ENCODE results near the gene STOX2. TPM values are rescaled to one million over a fixed set of nuclear protein-coding genes. Genes with fewer than 3 reads are reported as not detected.

Gene STOX2
- total RNA-seq, 1 donor from 2014 or later = 11.6 TPM

GRCh38 chr4:184032091-184032490 is 127.0 kb downstream of the STOX2 start:
- no peaks in the 10 kb centered on the region for H3K9me3 ChIP-seq (ENCODE audit: low read depth)
- H3K9me3 Mint-ChIP-seq = no peaks in the 10 kb centered on the region
- no peaks in the 10 kb centered on the region for H3F3A ChIP-seq (ENCODE audit: low read depth)
- H2AFZ ChIP-seq (replicated peaks) = no peak overlapping the region
- H3K36me3 ChIP-seq = no peaks in the 10 kb centered on the region
- H3K27ac Mint-ChIP-seq = no peak overlapping the region
- H3K36me3 Mint-ChIP-seq = peaks cover 3% of the 10 kb centered on the region
- no peaks in the 10 kb centered on the region for H3K4me1 ChIP-seq
- no peak overlapping the region for H3K9ac ChIP-seq
- H3K4me3 Mint-ChIP-seq = no peak overlapping the region
- H3K79me2 ChIP-seq (ENCODE audit: low read depth) = no peaks in the 10 kb centered on the region
- H3K27ac ChIP-seq = no peak overlapping the region
- H3K4me2 ChIP-seq = no peak overlapping the region
- DNase-seq (ENCODE audit: low spot score) = no peak
- no peaks in the 10 kb centered on the region for H4K20me1 ChIP-seq (ENCODE audit: low read depth)
- no peak overlapping the region for H3K4me3 ChIP-seq
- H3K27me3 Mint-ChIP-seq (ENCODE audit: insufficient read depth, low read depth) = peaks cover 2% of the 10 kb centered on the region
- no peaks in the 10 kb centered on the region for H3K4me1 Mint-ChIP-seq
- no peaks in the 10 kb centered on the region for H3K27me3 ChIP-seq
- TF ChIP-seq EZH2 (IDR thresholded peaks at IDR 0.05) (no peak), EZH2phosphoT487 (IDR thresholded peaks at IDR 0.05) (no peak), CTCF (IDR thresholded peaks at IDR 0.05) (no peak)

- Histone ChIP-seq H3K4me2 (peak overlapping the region; percentile 34), H4K20me1 (ENCODE audit: low read depth) (no peaks in the 10 kb centered on the region), H2AFZ (replicated peaks) (no peak overlapping the region), H3K27me3 (no peaks in the 10 kb centered on the region), H3K4me1 (peaks cover 10% of the 10 kb centered on the region), H3F3A (ENCODE audit: low read depth) (peaks cover 11% of the 10 kb centered on the region), H3K79me2 (ENCODE audit: low read depth) (no peaks in the 10 kb centered on the region), H3K9me3 (ENCODE audit: low read depth) (no peaks in the 10 kb centered on the region), H3K9ac (no peak overlapping the region), H3K27ac (no peak overlapping the region), H3K36me3 (no peaks in the 10 kb centered on the region), H3K4me3 (no peak overlapping the region)
- peaks cover 4% of the 10 kb centered on the region for H3K9me3 Mint-ChIP-seq
- no peaks in the 10 kb centered on the region for H3K36me3 Mint-ChIP-seq
- no peak overlapping the region for H3K4me3 Mint-ChIP-seq
- TF ChIP-seq CTCF (IDR thresholded peaks at IDR 0.05) = no peak
- no peak for TF ChIP-seq EZH2 (IDR thresholded peaks at IDR 0.05)
- TF ChIP-seq EZH2phosphoT487 (IDR thresholded peaks at IDR 0.05) = no peak
- no peak overlapping the region for H3K27ac Mint-ChIP-seq
- peak; percentile 67 for DNase-seq (ENCODE audit: low spot score)
- peaks cover 4% of the 10 kb centered on the region for H3K27me3 Mint-ChIP-seq (ENCODE audit: insufficient read depth, low read depth)
- peaks cover 18% of the 10 kb centered on the region for H3K4me1 Mint-ChIP-seq
These were observed 134.9 kb downstream of the STOX2 start for GRCh38 chr4:184039963-184040383.

- H3K9ac ChIP-seq = no peak overlapping the region
- H2AFZ ChIP-seq (replicated peaks) = no peak overlapping the region
- H3K27ac ChIP-seq = no peak overlapping the region
- H3K9me3 Mint-ChIP-seq = peaks cover 12% of the 10 kb centered on the region
- peaks cover 18% of the 10 kb centered on the region for H3K4me1 Mint-ChIP-seq
- peaks cover 5% of the 10 kb centered on the region for H3K36me3 Mint-ChIP-seq
- no peak overlapping the region for H3K4me3 Mint-ChIP-seq
- no peak for DNase-seq (ENCODE audit: low spot score)
- peaks cover 11% of the 10 kb centered on the region for H3F3A ChIP-seq (ENCODE audit: low read depth)
- H4K20me1 ChIP-seq (ENCODE audit: low read depth) = no peaks in the 10 kb centered on the region
- no peak overlapping the region for H3K4me2 ChIP-seq
- no peaks in the 10 kb centered on the region for H3K27me3 ChIP-seq
- peaks cover 6% of the 10 kb centered on the region for H3K36me3 ChIP-seq
- H3K27ac Mint-ChIP-seq = no peak overlapping the region
- peaks cover 4% of the 10 kb centered on the region for H3K27me3 Mint-ChIP-seq (ENCODE audit: insufficient read depth, low read depth)
- H3K79me2 ChIP-seq (ENCODE audit: low read depth) = no peaks in the 10 kb centered on the region
- TF ChIP-seq EZH2phosphoT487 (IDR thresholded peaks at IDR 0.05) (no peak), EZH2 (IDR thresholded peaks at IDR 0.05) (no peak), CTCF (IDR thresholded peaks at IDR 0.05) (no peak)
- no peak overlapping the region for H3K4me3 ChIP-seq
- peaks cover 10% of the 10 kb centered on the region for H3K9me3 ChIP-seq (ENCODE audit: low read depth)
- peaks cover 10% of the 10 kb centered on the region for H3K4me1 ChIP-seq
These were observed 136.0 kb downstream of the STOX2 start for GRCh38 chr4:184041156-184041555.

Measured in neural progenitor cell (in vitro differentiated cells).